Stimulated activated CD4-positive, alpha-beta T cell treated with anti-CD3 and anti-CD28 coated beads, Interleukin-12 subunit alpha, Interleukin-12 subunit beta, amount 100 ng/mL, for 48 hours (primary cell): ENCODE results near the gene CORO7.

Experiments
- DNase-seq, 3 donors: peaks; one replicate each; pipeline ENCODE4 v3.0.0-alpha.2; 2020; ENCODE audit warnings: low read depth in 2 of 3, low spot score in 1 of 3

CORO7 gene

GRCh38 chr16:4313563-4314531 lies 102.5 kb downstream of the CORO7 start:
- no peak for DNase-seq

GRCh38 chr16:4309833-4310266 lies 106.5 kb downstream of the CORO7 start:
- DNase-seq = peak in 2 of 3 donors; percentile 40 to 48

GRCh38 chr16:4309102-4309832 lies 107.1 kb downstream of the CORO7 start:
- DNase-seq = no peak

GRCh38 chr16:4307215-4308037 lies 109.0 kb downstream of the CORO7 start:
- DNase-seq = peak; percentile 87 to 92 (median 88)

GRCh38 chr16:4306470-4307214 lies 109.8 kb downstream of the CORO7 start:
- DNase-seq = no peak
